ENCODE data around the gene DRAM1. TPM values are rescaled to one million over a fixed set of nuclear protein-coding genes. Genes with fewer than 3 reads are reported as not detected.
A peak's percentile ranks its signal among the peaks of the same experiment; 100 is the strongest.

Gene DRAM1
- total and polyA plus RNA-seq, 9 of the 15 experiments (the other 6 are each of a cell fraction or from before 2014, with no cell fraction given): 1.4 to 4.3 (median 2.7) TPM

DNA sequence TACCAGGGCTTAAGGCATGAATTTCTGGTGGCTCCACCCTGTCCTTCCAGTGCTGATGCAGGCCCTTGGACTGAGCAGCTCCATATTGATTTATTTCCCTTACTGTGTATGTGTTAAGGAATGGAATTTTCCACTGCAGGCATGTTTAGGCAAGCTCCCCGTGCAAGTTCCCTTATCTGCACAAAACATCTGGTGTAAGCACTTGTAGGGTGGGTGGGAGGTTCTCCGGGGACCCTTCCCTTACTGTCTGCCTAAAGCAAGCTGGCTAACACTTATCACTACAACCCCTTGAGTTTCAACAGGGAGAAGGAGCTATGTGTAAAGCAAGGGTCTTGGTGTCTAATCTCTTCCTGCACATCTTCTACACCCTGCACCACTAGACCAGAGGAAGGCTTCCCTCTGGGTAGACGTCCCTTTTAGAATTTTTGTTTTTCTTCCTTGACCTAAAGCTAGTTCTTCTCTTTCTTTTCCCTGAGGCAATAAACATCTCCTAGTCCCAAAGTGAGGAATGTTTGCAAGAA, 22.0 kb upstream of the DRAM1 start (continued):
- no peak for TF ChIP-seq SRSF9 (IDR thresholded peaks at IDR 0.05; ENCODE audit: borderline replicate concordance, low read depth, low read length)
- TF ChIP-seq KDM2B (CRISPR knock-in tag; IDR thresholded peaks at IDR 0.05): no peak
- no peak for TF ChIP-seq RAD21 (CRISPR knock-in tag; conservative IDR thresholded peaks at IDR 0.05 in 1 of 2, IDR thresholded peaks at IDR 0.05 in 1 of 2)
- no peak for TF ChIP-seq ZFP36 (IDR thresholded peaks at IDR 0.05; ENCODE audit: low read depth, low read length, partially characterized antibody)
- TF ChIP-seq HDAC6 (IDR thresholded peaks at IDR 0.05; ENCODE audit: low read depth, low read length): no peak
- peak; percentile 40; the same call in 1 of the 2 replicates for TF ChIP-seq HEY1 (CRISPR knock-in tag; IDR thresholded peaks at IDR 0.05; ENCODE audit: borderline replicate concordance)
- TF ChIP-seq ARHGAP35 (IDR thresholded peaks at IDR 0.05; ENCODE audit: partially characterized antibody): no peak
- no peak for TF ChIP-seq ZKSCAN8 (CRISPR knock-in tag; IDR thresholded peaks at IDR 0.05)
- TF ChIP-seq LARP7 (IDR thresholded peaks at IDR 0.05): no peak
- TF ChIP-seq ZBTB5 (IDR thresholded peaks at IDR 0.05): no peak
- no peak for TF ChIP-seq HOXB6 (CRISPR knock-in tag; IDR thresholded peaks at IDR 0.05; ENCODE audit: borderline replicate concordance)
- TF ChIP-seq GTF2A2 (tag; IDR thresholded peaks at IDR 0.05): no peak
- no peak for TF ChIP-seq TAF15 (IDR thresholded peaks at IDR 0.05; ENCODE audit: low read depth, low read length)
- TF ChIP-seq ATF7 (IDR thresholded peaks at IDR 0.05): 0 out of 2 replicates have a peak, but pooled peaks have one; percentile 9
- no peak for TF ChIP-seq MTF1 (CRISPR knock-in tag; IDR thresholded peaks at IDR 0.05; ENCODE audit: borderline replicate concordance)
- peak; percentile 40 for TF ChIP-seq TAF1 (IDR thresholded peaks at IDR 0.05; ENCODE audit: control insufficient read depth, extremely low read depth, insufficient read depth, low read length, severe bottlenecking)
- TF ChIP-seq ZNF41 (CRISPR knock-in tag; conservative IDR thresholded peaks at IDR 0.05): no peak
- no peak for TF ChIP-seq ETV5 (CRISPR knock-in tag; IDR thresholded peaks at IDR 0.05; ENCODE audit: low read depth)
- no peak for TF ChIP-seq ZNF518B (CRISPR knock-in tag; IDR thresholded peaks at IDR 0.05)
- no peak for TF ChIP-seq PPARD (CRISPR knock-in tag; IDR thresholded peaks at IDR 0.05)
- TF ChIP-seq, protein P1, sequence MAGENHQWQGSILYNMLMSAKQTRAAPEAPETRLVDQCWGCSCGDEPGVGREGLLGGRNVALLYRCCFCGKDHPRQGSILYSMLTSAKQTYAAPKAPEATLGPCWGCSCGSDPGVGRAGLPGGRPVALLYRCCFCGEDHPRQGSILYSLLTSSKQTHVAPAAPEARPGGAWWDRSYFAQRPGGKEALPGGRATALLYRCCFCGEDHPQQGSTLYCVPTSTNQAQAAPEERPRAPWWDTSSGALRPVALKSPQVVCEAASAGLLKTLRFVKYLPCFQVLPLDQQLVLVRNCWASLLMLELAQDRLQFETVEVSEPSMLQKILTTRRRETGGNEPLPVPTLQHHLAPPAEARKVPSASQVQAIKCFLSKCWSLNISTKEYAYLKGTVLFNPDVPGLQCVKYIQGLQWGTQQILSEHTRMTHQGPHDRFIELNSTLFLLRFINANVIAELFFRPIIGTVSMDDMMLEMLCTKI (IDR thresholded peaks at IDR 0.05; ENCODE audit: partially characterized antibody): no peak

Measured in K562 (cell line).